Endometrial microvascular endothelial cells (primary cell): ENCODE results near the gene MTPN. TPM values are rescaled to one million over a fixed set of nuclear protein-coding genes. Genes with fewer than 3 reads are reported as not detected.

ENCODE experiments used
- in situ Hi-C: cut with HindIII; loops from 2 replicates; pipeline ENCODE4 v1.10.0; 2017; ENCODE audit warnings: low sequenced_read_pairs, low pct_unique_long_range_greater_than_20kb; ENCODE audit errors: inconsistent ontology term
- total RNA-seq: library from RNA; depleted of rRNA; stranded (reverse); fragments of >200 nt; gene quantifications from one replicate; pipeline ENCODE4 v1.2.3, GENCODE V29; 2015; ENCODE audit errors: inconsistent ontology term

Gene MTPN
- total RNA-seq, 1 donor from 2014 or later = 191 TPM

DNA sequence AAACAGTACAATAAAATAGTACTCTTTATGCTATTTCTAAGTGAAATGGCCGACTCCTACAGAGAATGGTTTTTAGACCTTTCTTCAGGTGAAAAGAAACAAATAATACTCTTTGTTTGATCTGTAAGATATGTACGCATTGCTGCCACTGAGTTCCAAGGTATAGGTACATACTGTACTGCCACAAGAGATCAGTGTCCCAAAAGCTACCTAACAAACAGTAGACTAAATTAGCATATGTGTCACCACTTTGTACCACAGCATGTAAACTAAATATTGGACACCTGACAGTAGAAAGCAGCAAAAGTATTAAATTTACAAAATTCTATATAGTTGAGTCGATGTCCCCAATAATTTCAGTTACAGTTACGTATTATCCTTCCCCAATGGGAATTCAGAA lies 14.4 kb downstream of the MTPN start:
- in situ Hi-C loops = loop anchor here (10.0 kb wide), 1 partner anchor 268 kb away; no protein-coding TSS in a partner anchor

DNA sequence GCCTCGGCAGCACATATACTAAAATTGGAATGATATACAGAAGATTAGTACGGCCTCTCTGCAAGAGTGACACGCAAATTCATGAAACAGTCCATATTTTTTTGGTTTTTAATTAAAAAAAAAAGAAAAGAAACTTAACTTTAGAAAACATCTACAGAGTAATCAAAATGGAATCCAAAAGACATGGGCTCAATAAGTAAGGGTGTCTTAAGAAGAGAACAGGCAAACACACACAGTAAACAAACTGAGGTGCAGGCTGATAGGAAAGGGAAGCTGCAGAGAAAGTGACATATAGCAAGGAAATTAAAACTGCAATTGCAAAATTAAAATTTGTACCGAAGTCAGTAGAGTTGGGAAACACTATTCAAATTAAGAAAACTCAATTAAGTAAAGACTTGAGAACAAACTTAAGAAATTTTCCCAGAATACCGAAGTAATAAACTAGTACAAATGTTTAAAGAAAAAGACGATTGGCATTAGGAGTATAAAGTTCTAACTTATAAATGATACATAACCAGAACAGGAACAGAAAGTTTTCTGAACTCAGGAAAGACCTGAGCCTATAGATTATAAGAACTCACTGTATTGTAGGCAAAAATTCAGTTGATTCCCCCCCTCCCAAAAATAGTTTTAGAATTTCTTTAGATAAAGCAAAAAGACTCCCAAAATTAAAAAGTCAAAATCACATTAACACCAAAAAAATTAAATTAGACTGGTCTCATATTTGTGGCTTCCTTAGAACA lies 16.3 kb downstream of the MTPN start:
- in situ Hi-C loops = loop anchor here (10.0 kb wide), 1 partner anchor 266 kb away; no protein-coding TSS in a partner anchor

DNA sequence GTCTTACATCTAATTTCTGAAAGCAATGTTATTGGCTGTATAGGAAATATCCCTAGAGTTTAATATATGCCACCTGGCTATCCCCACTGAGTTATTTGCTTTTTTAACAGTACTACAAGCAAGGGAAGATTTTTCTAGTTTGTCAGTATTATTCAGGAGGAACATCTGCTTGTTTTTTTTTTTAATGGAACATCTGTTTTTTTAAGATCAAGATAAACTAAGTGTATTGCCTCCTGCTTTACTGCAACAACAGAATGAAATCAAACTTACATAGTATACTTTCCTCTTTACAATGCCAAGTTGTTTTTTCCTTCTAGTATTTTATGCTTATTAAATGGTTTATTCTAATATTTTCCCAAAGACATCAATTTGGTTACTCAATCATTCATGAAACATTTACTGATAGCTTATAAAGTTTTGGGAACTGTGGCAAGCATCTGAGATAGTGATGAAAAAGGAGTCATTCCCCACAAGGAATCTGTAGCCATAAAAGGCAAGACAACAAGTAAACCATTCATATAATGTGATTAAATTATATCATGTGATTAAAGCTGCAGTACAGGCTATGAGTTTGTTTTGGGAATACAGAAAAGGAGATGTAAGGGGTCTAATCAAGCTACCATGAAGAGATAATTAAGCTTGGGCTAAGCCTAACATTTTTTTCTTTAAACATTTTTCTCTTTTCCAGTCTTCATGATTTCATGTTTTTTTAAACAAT lies 17.4 kb downstream of the MTPN start:
- in situ Hi-C loops = loop anchor here (10.0 kb wide), 1 partner anchor 265 kb away; no protein-coding TSS in a partner anchor

DNA sequence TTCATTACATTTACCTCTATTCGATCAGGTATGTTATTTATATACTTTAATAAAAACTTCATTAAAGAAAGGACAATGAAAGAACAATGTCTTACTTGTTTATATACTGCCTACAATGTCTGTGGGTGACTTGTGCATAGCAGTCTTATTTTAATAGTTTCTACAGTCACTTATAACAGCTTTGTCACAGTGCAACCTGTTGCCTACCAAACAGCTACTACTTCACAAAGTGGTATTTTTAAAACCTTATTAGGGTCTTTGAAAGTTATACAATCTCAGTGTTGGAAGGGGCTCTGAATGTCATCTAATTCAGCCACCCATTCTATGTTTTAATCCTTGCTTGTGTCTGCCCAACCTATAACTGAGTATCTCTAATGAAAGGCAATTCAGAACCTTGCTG lies 19.0 kb downstream of the MTPN start:
- in situ Hi-C loops = no loop called here

DNA sequence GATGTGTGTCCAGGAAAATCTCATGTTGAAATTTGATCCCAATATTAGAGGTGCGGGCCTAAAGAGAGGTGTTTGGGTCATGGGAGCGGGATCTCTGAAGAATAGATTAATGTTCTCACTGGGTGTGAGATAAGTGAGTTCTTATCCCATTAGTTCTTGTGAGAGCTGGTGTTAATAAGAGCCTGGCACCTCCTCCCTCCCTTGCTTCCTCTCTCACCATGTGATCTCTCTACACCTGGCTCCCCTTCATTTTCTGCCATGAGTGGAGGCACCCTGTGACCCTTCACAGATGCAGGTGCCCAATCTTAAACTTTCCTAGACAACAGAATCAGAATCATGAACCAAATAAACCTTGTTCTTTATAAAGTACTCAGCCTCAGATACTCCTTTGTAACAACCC lies 19.5 kb downstream of the MTPN start:
- in situ Hi-C loops = no loop called here

DNA sequence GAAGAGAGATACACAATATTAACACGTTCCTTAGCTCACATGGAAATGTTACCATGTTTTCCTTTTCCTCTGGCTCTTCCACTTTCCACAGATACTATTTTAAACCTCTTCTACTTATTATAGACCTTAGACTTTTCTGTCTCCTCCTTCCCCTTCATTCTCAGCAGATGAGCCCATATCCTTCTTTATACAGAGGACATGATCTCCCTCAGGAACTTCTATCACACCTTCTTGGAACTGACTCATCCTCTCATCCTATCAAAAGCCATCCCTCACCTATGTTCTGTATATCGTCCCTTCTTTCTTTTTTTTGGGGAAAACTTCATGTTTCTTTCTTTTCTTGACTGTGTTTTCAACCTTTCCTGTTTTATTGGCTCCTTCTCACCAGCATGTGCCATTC lies 20.8 kb downstream of the MTPN start:
- in situ Hi-C loops = no loop called here

DNA sequence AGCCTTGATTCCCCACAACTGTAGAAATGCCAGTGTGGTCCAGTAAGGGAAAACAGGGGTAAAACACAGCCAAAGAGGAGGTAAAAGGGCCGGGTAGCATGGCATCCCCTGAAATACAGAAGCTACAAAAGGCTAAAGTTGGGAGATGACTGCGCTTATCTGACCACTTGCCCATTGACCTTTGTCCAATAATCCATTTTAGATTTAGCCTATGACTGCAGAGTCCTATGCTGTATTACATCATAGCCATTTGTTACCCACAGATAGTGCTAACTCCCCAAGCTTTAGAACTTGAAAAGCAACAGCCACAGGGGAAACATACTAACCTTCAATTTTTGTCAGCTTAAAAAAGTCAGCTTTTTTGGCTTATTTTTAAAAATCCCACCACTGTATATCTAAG lies 26.2 kb downstream of the MTPN start:
- in situ Hi-C loops = no loop called here

DNA sequence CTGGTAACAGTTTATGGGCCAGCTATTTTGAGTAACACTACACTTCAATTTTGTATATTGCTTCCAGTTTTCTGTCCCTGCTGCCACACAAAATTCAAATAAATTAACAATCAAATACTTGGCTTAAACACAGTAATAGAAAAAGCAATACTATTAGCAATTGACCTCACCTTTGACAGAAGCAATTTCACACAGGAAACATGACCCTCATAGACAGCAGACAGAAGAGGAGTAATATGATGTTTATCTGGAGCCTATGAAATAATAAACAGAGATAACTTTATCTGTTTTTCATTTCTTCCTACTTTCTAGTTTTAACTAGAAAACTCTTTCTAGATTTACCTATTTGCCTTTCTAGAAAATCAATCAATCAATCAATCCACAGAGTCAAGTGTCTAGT lies 26.7 kb downstream of the MTPN start:
- in situ Hi-C loops = no loop called here

DNA sequence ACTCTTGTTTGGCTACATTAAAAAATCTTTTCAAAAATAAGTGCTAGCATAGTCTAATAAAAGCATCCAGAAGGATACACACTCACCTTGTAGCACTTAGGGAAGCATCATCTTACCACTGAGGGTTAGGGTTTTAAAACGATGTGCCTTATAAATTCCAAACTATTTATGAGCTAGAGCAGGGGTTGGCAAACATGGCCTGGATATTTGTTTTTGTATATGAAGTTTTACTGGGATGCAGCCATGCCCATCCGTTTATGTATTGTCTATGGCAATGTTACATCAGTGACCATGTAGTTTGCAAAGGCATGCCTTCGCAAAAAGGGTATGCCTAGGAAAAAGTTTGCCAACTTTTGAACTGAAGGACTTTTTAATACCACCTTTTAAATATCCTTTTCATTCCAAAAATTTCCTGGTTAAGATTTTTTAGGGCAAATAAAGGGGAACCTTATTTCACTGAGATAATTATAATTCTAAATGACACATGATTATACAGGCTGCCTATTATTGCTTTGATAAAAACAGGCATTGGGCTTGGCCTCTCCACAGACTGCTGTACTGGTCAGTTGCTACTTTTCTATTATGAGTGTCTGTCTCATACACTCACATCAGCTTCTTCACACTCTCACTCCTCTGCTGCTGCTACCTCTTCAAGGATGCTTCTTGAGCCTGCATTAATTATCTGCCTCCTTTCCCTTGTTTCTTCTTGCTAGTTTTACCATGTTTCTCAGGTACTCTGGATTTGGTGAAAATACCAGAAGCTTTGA lies 30.7 kb downstream of the MTPN start:
- in situ Hi-C loops = no loop called here

DNA sequence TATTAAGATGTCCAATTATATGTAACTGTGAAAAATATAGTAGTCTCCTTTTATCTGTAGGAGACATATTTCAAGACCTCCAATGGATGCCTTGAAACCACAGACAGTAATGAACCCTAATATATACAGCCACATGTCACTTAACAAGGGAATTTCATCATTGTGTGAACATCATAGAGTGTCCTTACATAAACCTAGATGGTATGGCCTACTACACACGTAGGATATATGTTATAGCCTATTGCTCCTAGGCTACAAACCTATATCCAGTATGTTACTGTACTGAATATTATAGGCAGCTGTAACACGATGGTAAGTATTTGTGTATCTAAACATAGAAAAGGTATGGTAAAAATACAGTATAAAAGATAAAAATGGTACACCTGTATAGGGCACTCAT lies 32.4 kb downstream of the MTPN start:
- in situ Hi-C loops = no loop called here

DNA sequence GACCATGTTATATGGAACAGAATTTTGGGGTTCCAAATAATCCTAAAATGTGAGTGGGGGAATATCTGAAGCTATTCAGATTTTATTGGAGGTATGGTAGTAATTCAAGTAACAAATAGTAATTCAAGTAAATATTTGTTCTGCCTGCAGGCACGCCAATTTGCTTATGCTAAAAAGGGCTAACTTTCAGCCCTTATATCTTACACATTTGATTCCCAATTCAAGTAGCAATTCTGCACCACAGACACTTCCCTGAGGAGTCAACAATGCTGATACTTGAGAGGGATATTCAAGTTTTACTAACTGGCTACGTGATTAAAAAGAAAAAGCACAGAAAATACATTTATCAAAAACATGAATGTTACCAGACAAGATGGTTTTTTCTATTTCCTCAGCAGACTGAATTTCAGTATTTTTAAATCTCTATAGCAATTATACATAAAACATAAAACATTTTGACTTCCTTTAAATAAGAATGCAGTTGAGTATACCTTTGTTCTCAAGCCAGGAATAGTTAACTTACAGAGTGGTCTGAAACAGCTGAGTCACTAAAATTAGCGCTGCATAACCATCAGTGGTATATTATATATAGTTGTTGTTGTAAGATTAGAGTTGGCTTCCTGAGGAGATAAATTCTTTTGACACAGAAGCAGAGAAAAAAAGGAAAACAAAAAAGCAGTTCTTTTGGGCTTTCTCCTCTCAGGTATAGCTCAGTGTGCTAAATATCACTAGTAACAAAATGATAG lies 33.9 kb downstream of the MTPN start:
- in situ Hi-C loops = no loop called here

DNA sequence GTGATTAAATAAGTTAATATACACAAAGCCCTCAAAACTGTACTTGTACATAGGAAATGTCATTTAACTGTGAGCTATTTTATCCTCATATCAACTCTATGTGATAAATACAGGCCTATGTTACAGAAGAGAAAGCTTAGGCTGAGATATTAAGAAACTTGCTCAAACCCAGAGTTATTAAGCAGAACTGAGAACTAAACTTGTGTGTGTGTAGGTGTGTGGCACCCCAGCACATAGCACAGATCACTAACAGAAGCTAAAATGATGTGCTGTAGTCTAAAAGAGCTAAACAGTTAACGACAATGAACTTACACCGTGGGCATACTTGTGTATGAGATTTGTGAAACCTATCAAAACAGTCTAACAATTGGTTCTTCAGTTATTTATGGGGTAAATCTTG lies 34.5 kb downstream of the MTPN start:
- in situ Hi-C loops = no loop called here

DNA sequence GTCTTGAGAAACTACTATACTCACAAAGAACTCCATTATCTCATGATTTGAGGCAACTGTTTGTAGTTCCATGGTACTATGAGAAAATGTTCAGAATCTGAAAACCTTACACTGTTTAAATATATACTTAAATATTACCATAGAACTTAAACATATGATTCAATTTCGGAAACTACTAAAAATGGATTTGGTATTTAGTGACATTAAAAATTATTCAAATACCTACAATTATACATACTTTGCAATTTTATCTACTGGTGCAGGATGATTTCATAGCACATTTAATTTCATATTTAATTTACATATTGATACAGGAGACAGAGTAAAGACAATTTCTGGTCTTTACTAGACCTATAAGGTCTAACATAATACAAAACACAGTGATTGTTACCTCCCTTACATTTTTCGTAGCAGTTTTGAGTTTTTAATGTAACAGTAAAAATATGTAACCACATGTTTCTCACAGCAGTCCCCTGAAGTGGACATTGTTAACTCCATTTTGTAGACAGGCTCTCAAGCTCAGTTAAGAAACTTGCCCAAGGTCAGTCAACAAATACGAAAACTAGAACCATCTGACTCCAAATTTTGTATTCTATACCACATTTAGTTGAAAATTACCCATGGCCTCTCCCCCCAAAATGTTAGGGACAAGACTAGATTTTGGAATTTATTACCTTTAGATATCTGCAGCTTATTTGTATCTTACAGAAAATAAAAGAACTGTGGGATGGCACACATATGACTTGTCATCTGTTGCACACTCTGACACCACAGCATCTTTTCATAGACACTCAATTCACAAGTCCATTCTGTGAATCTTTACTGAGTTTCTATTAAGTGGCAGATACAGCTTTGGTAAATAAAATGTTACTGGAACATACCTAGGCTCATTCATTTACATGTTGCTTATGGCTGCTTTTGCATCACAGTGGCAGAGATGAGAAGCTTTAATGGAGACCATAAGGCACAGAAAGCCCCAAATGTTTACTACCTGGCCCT lies 36.8 kb downstream of the MTPN start:
- in situ Hi-C loops = no loop called here

DNA sequence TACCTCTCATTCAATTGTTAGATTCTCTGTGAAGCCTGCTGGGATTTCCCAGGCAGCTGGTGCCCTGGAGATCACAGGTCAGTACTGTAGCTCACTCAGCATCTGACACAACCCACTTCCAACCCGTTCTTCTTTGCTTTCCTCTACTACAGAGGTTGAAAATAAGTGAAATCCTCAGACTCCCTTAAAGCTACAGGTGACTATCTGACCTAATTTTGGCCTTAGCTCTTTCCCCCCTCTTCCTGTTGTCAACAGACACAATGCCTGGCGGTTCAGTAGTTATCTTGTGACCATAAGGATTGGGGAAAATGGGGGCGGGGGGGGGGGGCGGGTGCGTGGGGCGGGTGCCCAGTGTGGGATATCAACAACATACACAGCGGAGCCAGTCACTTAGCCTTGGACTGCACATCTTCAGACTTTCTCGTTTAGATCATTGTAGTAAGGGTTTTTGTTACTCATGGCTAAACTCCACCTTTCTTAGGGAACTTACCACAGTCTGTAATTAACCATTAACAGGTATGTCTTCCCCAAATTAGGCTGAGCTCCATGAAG lies 37.8 kb downstream of the MTPN start:
- in situ Hi-C loops = no loop called here

DNA sequence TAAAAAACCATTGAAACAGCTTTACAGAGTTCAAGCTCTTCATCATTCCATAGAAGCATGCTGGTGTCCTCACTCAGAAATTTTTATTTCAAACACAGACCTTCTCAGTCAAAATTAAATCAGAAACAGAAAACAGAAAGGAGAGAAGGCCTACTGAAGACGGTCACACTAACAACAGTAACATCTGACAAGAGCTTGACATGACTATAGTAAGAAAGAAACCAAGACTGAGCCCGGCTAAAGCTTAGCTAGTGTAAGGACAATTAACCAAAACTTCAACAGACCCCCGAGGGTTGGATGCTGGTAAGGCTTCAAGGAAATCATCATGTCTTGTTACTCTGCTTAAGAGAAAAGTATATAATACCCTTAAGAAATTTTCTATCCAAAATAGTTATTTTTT lies 38.6 kb downstream of the MTPN start:
- in situ Hi-C loops = no loop called here

DNA sequence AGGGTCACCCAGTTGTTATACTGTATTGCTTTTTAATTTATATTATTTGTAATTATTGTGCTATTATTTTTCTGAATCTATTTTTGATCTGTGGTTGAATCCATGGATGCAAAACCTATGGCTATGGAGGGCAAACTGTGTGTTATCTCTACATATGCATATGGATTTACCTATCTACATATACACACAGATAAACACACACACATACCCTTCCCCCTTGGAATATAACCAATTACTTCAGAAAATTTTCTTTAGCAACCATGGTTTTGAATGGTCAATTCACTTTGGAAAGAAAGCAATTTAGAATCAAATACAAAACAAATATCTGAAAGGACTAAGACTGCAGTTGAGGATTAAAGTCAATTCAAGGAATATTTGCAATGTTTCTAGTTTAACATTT lies 39.1 kb downstream of the MTPN start:
- in situ Hi-C loops = no loop called here

DNA sequence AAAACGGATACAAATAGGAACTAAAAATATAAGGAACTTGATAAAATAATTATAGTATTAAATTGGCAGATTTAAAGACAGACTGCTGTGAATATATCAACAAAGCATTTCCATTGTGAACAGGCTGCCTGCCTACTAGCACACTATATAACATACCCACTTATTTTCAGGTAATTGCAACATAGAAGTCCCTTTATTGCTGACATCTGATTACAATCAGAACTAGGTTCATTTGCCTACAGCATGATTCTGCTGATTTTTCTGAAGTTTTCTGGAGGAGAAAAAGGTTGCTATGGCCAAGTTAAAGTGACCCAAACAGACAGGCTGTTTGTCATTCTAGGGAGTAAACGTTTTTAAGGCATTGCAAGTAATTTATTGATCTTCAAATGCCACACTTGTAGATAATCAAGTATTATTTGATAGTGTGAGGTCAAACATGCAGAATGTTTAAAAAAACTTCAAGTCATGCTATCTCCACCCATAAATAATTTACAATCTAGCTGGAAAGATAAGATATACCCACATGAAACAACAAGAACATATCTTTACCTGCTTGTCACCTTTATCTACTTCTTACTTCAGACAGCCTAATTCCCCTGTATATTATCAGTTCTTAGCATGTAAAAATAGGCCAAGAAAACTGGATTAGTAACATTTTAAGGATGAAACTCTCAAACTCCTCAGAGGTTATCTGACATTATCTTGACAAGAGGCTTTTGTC lies 40.5 kb downstream of the MTPN start:
- in situ Hi-C loops = no loop called here
